Esophagus squamous epithelium (tissue), 4 donors: ENCODE measurements around the gene MDGA2.

Experiments
- POLR2A ChIP-seq, 4 donors: fragments of 450-650 bp; IDR thresholded peaks; one replicate each; pipeline ENCODE4 v1.6.1; 2017; ENCODE audit warnings: antibody characterized with exemption in 4 of 4, mild to moderate bottlenecking in 4 of 4, moderate library complexity in 3 of 4
- TF ChIP-seq, protein P1 (sequence below), 6 experiments: fragments of 450-650 bp in 4 of 6; fragments of 200-600 bp in 2 of 6; sonication (generic) in 2 of 6; IDR thresholded peaks; one replicate each; pipeline ENCODE4 v1.5.1; 2016 to 2019; ENCODE audit warnings: antibody characterized with exemption in 6 of 6, mild to moderate bottlenecking in 4 of 6, moderate library complexity in 4 of 6

DNA sequence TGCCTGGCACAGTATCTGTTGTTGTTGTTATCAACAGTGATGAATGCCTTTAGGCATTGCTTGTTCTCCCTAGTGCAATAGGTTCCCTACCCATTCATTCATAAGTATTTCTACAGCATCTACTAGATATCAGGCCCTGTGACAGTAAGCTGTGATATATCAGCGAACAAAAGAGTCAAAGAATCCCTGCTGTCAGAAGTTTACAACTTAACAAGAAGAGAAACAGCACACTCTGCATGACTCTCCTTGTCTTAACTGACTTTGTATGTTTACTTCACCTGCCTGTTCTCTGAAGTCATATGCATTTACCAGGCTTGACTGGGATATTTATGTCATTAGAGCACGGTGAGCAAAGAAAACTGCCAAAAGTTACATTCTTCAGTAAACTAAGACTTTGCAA, 571.6 kb downstream of the MDGA2 start:
- TF ChIP-seq POLR2A (IDR thresholded peaks at IDR 0.05): no peak
- TF ChIP-seq, protein P1, sequence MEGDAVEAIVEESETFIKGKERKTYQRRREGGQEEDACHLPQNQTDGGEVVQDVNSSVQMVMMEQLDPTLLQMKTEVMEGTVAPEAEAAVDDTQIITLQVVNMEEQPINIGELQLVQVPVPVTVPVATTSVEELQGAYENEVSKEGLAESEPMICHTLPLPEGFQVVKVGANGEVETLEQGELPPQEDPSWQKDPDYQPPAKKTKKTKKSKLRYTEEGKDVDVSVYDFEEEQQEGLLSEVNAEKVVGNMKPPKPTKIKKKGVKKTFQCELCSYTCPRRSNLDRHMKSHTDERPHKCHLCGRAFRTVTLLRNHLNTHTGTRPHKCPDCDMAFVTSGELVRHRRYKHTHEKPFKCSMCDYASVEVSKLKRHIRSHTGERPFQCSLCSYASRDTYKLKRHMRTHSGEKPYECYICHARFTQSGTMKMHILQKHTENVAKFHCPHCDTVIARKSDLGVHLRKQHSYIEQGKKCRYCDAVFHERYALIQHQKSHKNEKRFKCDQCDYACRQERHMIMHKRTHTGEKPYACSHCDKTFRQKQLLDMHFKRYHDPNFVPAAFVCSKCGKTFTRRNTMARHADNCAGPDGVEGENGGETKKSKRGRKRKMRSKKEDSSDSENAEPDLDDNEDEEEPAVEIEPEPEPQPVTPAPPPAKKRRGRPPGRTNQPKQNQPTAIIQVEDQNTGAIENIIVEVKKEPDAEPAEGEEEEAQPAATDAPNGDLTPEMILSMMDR (IDR thresholded peaks at IDR 0.05): no peak
